ENCODE results near the gene ARF3. TPM values are rescaled to one million over a fixed set of nuclear protein-coding genes. Genes with fewer than 3 reads are reported as not detected.

The ARF3 gene
- total RNA-seq, 6 experiments from 2014 or later = 186 to 213 (median 203) TPM

DNA sequence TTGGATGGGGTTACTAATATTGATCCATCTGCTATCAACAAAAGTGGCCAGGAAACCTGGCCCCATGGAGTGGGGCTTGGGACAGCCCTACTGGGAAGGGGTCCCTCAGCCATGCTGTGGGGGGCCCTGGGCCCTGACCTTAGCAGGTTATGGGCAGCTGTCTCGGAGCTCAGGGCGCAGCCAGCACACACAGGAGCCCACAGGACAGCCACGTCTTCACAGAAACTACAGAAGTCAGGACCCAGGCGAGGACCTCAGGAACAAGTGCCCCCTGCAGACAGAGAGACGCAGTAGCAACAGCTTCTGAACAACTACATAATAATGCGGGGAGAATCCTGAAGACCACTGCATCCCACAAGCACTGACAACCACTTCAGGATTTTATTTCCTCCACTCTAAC is 20.1 kb downstream of the ARF3 start:
- H3K27ac Mint-ChIP-seq = no peak overlapping the region; the same call in 1 of the 2 replicates
- H3K27me3 Mint-ChIP-seq (ENCODE audit: insufficient read depth) = peaks cover 1% of the 10 kb centered on the region; the same call in 1 of the 2 replicates
- H3K9me3 Mint-ChIP-seq = no peaks in the 10 kb centered on the region
- TF ChIP-seq, protein P1, sequence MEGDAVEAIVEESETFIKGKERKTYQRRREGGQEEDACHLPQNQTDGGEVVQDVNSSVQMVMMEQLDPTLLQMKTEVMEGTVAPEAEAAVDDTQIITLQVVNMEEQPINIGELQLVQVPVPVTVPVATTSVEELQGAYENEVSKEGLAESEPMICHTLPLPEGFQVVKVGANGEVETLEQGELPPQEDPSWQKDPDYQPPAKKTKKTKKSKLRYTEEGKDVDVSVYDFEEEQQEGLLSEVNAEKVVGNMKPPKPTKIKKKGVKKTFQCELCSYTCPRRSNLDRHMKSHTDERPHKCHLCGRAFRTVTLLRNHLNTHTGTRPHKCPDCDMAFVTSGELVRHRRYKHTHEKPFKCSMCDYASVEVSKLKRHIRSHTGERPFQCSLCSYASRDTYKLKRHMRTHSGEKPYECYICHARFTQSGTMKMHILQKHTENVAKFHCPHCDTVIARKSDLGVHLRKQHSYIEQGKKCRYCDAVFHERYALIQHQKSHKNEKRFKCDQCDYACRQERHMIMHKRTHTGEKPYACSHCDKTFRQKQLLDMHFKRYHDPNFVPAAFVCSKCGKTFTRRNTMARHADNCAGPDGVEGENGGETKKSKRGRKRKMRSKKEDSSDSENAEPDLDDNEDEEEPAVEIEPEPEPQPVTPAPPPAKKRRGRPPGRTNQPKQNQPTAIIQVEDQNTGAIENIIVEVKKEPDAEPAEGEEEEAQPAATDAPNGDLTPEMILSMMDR (IDR thresholded peaks at IDR 0.05) = no peak; the same call in 1 of the 2 replicates
- peaks cover 29% of the 10 kb centered on the region for H3K4me1 Mint-ChIP-seq (ENCODE audit: low read depth)
- peaks cover 25% of the 10 kb centered on the region for H3K36me3 Mint-ChIP-seq (ENCODE audit: low read depth)
- DNase-seq = no peak
- no peak overlapping the region for H3K4me3 Mint-ChIP-seq

DNA sequence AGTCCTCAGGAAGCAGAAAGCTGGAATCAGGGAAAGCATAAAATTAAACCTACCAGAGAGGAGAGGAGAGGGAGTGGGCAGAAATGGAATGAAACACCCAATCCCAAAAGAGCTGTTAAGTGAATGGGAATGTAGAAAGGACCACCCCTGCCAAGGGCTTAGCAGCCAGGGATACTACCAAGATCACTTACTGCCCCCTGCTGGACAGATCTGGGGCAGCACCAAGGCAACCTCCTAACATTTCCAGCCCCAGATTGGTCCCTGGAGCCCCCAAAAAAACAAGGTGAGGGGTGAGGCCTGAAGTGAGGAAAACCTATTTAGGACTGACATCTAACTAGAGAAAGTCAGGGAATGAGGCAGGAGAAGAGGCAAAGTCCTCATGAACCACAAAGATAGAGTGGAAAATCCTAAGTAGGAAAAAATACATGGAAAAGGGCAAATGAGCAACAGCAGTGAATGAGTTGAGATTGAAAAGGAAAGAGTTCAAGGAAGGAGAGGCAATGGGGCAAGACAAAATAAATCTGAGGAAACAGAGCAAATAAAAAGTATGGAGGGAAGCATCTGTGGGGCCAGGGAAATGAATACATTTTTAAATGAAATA is 20.8 kb downstream of the ARF3 start:
- TF ChIP-seq, protein P1 (IDR thresholded peaks at IDR 0.05) = peak; percentile 95
- peaks cover 29% of the 10 kb centered on the region for H3K4me1 Mint-ChIP-seq (ENCODE audit: low read depth)
- H3K4me3 Mint-ChIP-seq = no peak overlapping the region
- DNase-seq = peak; percentile 58
- H3K27me3 Mint-ChIP-seq (ENCODE audit: insufficient read depth) = peaks cover 1% of the 10 kb centered on the region; the same call in 1 of the 2 replicates
- H3K9me3 Mint-ChIP-seq = no peaks in the 10 kb centered on the region
- peaks cover 25% of the 10 kb centered on the region for H3K36me3 Mint-ChIP-seq (ENCODE audit: low read depth)
- H3K27ac Mint-ChIP-seq = peak overlapping the region; percentile 35; the same call in 1 of the 2 replicates

DNA sequence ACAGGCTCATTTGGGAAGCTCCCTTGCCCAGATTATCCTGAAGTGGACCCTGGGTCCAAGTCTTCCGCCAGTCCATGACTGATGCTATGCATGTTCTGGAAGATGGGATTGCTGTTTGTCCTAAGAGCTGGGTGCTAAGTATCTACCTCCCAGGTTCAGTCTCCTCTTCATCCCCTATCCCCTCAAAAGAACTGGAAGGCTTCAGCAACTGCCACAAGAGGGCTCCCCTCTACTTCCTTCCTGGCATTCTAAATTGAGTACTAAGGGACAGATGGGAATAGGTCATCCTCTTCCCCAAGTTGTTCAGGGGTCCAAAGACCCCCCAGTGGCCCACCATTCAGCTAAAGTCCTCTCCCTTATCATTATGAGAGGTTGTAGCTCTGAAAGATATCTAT is 23.0 kb downstream of the ARF3 start:
- DNase-seq = no peak
- no peaks in the 10 kb centered on the region for H3K27me3 Mint-ChIP-seq (ENCODE audit: insufficient read depth)
- H3K36me3 Mint-ChIP-seq (ENCODE audit: low read depth) = peaks cover 26% of the 10 kb centered on the region
- no peak overlapping the region for H3K27ac Mint-ChIP-seq
- H3K4me1 Mint-ChIP-seq (ENCODE audit: low read depth) = peaks cover 11% of the 10 kb centered on the region
- no peak overlapping the region for H3K4me3 Mint-ChIP-seq
- TF ChIP-seq, protein P1 (IDR thresholded peaks at IDR 0.05) = peak; percentile 60; the same call in 1 of the 2 replicates
- H3K9me3 Mint-ChIP-seq = no peaks in the 10 kb centered on the region

DNA sequence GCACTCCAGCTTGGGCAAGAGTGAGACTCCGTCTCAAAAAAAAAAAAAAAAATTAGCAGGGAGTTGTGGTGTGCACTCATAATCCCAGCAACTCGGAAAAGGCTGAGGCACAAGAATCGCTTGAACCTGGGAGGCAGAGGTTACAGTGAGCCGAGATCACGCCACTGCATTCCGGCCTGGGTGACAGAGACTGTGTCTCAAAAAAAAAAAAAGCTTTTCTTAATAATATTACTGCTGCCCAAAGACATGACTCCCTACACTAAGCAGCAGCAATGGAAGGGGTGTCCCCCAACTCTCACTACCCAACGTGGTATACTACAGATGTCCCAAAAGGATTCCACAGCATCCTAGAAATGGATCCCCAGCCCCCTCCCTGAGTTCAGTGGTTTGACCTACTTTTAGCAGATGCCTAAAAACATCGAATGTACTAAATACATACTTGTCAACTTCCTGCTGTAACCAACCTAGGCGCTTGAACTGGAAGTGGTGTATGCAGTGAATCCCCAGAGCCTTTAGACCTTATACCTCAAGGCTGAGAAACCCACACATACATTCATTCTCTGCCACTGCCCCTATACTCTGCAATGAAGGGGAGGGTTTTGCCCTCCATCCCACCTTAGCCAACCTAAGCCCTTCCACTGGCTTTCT is 23.5 kb downstream of the ARF3 start:
- Mint-ChIP-seq H3K36me3 (ENCODE audit: low read depth) (peaks cover 23% of the 10 kb centered on the region), H3K27ac (no peak overlapping the region), H3K27me3 (ENCODE audit: insufficient read depth) (no peaks in the 10 kb centered on the region), H3K4me3 (no peak overlapping the region), H3K9me3 (no peaks in the 10 kb centered on the region), H3K4me1 (ENCODE audit: low read depth) (peaks cover 6% of the 10 kb centered on the region)
- TF ChIP-seq, protein P1 (IDR thresholded peaks at IDR 0.05) = no peak
- DNase-seq = no peak

DNA sequence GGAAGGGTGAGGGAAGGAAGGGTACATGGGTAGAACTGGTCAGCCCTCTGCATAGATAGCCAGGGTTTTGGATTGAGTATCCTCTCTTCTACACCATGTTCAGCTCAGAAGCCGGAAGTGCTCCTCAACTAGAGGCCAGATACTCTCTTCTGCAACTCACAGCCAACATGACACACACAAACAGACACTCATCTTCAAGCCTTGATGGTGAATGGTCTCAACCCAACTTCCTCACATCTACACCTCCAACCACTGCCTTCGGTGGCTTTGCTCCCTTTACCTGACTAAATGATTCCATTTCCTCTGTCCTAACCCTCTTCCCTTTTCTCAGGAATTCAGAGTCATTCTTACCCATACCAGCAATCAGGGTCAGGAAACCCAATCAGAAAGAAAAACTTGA is 24.4 kb downstream of the ARF3 start:
- Mint-ChIP-seq H3K27ac (no peak overlapping the region), H3K36me3 (ENCODE audit: low read depth) (peaks cover 23% of the 10 kb centered on the region), H3K27me3 (ENCODE audit: insufficient read depth) (no peaks in the 10 kb centered on the region), H3K9me3 (no peaks in the 10 kb centered on the region), H3K4me1 (ENCODE audit: low read depth) (peaks cover 1% of the 10 kb centered on the region), H3K4me3 (no peak overlapping the region)
- TF ChIP-seq, protein P1 (IDR thresholded peaks at IDR 0.05) = no peak
- DNase-seq = no peak
